B cell (primary cell): ENCODE data around the gene BCOR. TPM values are rescaled to one million over a fixed set of nuclear protein-coding genes. Genes with fewer than 3 reads are reported as not detected.

Experiments
- ATAC-seq: fragments of 200-7000 bp; cut with Tn5 transposase; one replicate; pipeline ENCODE4 v1.10.0; 2021; ENCODE audit warnings: low read depth, mild to moderate bottlenecking, moderate number of reproducible peaks, moderate library complexity
- CTCF ChIA-PET: fragments of 350-600 bp; sonication (Branson Sonifier 250); formaldehyde crosslinking; loops from one replicate; lab custom pipeline; 2021; ENCODE audit warnings: antibody characterized with exemption, inconsistent platforms; lab: Charles Lee
- POLR2A ChIA-PET: fragments of 350-600 bp; sonication (Branson Sonifier 250); formaldehyde crosslinking; loops from one replicate; lab custom pipeline; 2021; ENCODE audit warnings: antibody characterized with exemption; lab: Charles Lee
- DNase-seq: peaks from one replicate; pipeline ENCODE4 v3.0.0; 2013
- H2AFZ ChIP-seq: 2 replicates; pipeline ENCODE4 v1.6.1; 2012; ENCODE audit warnings: mild to moderate bottlenecking, low read depth, low read length; ENCODE audit not compliant: insufficient read depth, poor library complexity, severe bottlenecking
- H3K27ac ChIP-seq, 2 donors: 1 replicate in 1 of 2; 2 replicates in 1 of 2; pipeline ENCODE4 v1.5.1; 2012 to 2013; ENCODE audit warnings: low read length in 2 of 2, mild to moderate bottlenecking in 2 of 2, moderate library complexity in 1 of 2
- H3K27me3 ChIP-seq, 4 experiments: fragments of 200-600 bp in 1 of 4; sonication (generic) in 1 of 4; replicated peaks in 1 of 4; 1 replicate in 2 of 4; 2 replicates in 2 of 4; pipeline versions ENCODE4 v1.6.1 to v1.7.0; 2013 to 2016; ENCODE audit warnings: low read length in 3 of 4, mild to moderate bottlenecking in 2 of 4, mixed read lengths in 1 of 4, moderate library complexity in 1 of 4; ENCODE audit not compliant: insufficient read depth in 4 of 4, control insufficient read depth in 3 of 4; ENCODE audit errors: control extremely low read depth in 1 of 4
- H3K36me3 ChIP-seq, 2 experiments: replicated peaks in 1 of 2; 1 replicate in 1 of 2; 2 replicates in 1 of 2; pipeline versions ENCODE4 v1.6.1 to v1.7.1; 2013; ENCODE audit warnings: low read length in 1 of 2; ENCODE audit not compliant: insufficient read depth in 2 of 2, control insufficient read depth in 1 of 2; ENCODE audit errors: control extremely low read depth in 1 of 2, extremely low read depth in 1 of 2
- H3K4me1 ChIP-seq, 2 donors: fragments of 200-600 bp in 1 of 2; sonication (generic) in 1 of 2; 1 replicate in 1 of 2; 2 replicates in 1 of 2; pipeline versions ENCODE4 v1.5.1 to v1.6.1; 2013 to 2017; ENCODE audit warnings: low read length in 2 of 2; ENCODE audit not compliant: control insufficient read depth in 2 of 2, insufficient read depth in 2 of 2
- H3K4me2 ChIP-seq: replicated peaks from 2 replicates; pipeline ENCODE3; 2012; ENCODE audit warnings: mild to moderate bottlenecking, low read depth, low read length; ENCODE audit not compliant: poor library complexity, severe bottlenecking
- H3K4me3 ChIP-seq, 5 experiments: fragments of 200-600 bp in 1 of 5; sonication (generic) in 1 of 5; 1 replicate in 3 of 5; 2 replicates in 2 of 5; pipeline versions ENCODE4 v1.5.1 to v1.7.0; 2011 to 2016; ENCODE audit warnings: low read length in 4 of 5, mild to moderate bottlenecking in 4 of 5, low read depth in 2 of 5, control low read depth in 1 of 5, moderate library complexity in 1 of 5; ENCODE audit not compliant: insufficient read depth in 1 of 5; ENCODE audit errors: control extremely low read depth in 1 of 5, extremely low read depth in 1 of 5
- H3K79me2 ChIP-seq: fragments of 200-600 bp; sonication (generic); one replicate; pipeline ENCODE4 v1.6.0; 2016; ENCODE audit warnings: low read length; ENCODE audit not compliant: control insufficient read depth, insufficient read depth
- H3K9ac ChIP-seq: fragments of 200-600 bp; sonication (generic); 2 replicates; pipeline ENCODE4 v1.6.1; 2017; ENCODE audit warnings: mild to moderate bottlenecking, low read length, moderate library complexity
- H3K9me3 ChIP-seq, 3 donors: one replicate each; pipeline versions ENCODE4 v1.6.1 to v1.7.1; 2013; ENCODE audit warnings: low read length in 2 of 3; ENCODE audit not compliant: control insufficient read depth in 2 of 3, insufficient read depth in 1 of 3; ENCODE audit errors: control extremely low read depth in 1 of 3
- H4K20me1 ChIP-seq: 2 replicates; pipeline ENCODE4 v1.6.0; 2012; ENCODE audit warnings: mild to moderate bottlenecking, low read length; ENCODE audit not compliant: insufficient read depth, control insufficient read depth, poor library complexity, severe bottlenecking
- H3K27ac Mint-ChIP-seq: one replicate; pipeline ENCODE4 v1.8.0; 2021; ENCODE audit warnings: mixed read lengths
- H3K27me3 Mint-ChIP-seq: one replicate; pipeline ENCODE4 v1.8.0; 2021; ENCODE audit warnings: mixed read lengths
- H3K4me1 Mint-ChIP-seq: one replicate; pipeline ENCODE4 v1.8.0; 2021; ENCODE audit warnings: mixed read lengths
- H3K4me3 Mint-ChIP-seq: one replicate; pipeline ENCODE4 v1.8.0; 2021; ENCODE audit warnings: mixed read lengths
- H3K9me3 Mint-ChIP-seq: one replicate; pipeline ENCODE4 v1.8.0; 2022; ENCODE audit warnings: mixed read lengths; ENCODE audit not compliant: insufficient read depth
- EZH2 ChIP-seq: IDR thresholded peaks from 2 replicates; pipeline ENCODE4 v1.6.1; 2012; ENCODE audit warnings: borderline replicate concordance, low read depth, mild to moderate bottlenecking, moderate library complexity, low read length; ENCODE audit not compliant: insufficient read depth, poor library complexity, severe bottlenecking
- WGBS: methylation state at CpG from one replicate; pipeline ENCODE4 v1.1.5; 2013; ENCODE audit warnings: missing lambda C conversion rate; ENCODE audit not compliant: insufficient coverage; 5-methylcytosine and 5-hydroxymethylcytosine counted together
- intact Hi-C: fragments of 100-400 bp; cut with micrococcal nuclease; formaldehyde crosslinking; loops from one replicate; pipeline ENCODE4 v1.10.0; 2022
- polyA plus RNA-seq: library from polyadenylated mRNA; depleted of rRNA; stranded (reverse); fragments of >200 nt; gene quantifications from 2 replicates; pipeline ENCODE4 v1.2.3, GENCODE V29; 2012
- total RNA-seq, 2 donors: library from RNA; stranded (reverse); fragments of 120-200 nt in 1 of 2; gene quantifications; 1 replicate in 1 of 2; 2 replicates in 1 of 2; pipeline versions ENCODE4 v1.2.3 to v1.2.4, GENCODE V29; 2013 to 2022
- TF ChIP-seq, protein P1 (sequence below): fragments of 200-600 bp; IDR thresholded peaks from one replicate; pipeline ENCODE4 v1.8.0; 2022; ENCODE audit warnings: antibody characterized with exemption, mild to moderate bottlenecking

Gene BCOR
- total and polyA plus RNA-seq, 2 donors (not counting 1 experiment from before 2014, with no cell fraction given) = 19.0 to 65.3 TPM

DNA sequence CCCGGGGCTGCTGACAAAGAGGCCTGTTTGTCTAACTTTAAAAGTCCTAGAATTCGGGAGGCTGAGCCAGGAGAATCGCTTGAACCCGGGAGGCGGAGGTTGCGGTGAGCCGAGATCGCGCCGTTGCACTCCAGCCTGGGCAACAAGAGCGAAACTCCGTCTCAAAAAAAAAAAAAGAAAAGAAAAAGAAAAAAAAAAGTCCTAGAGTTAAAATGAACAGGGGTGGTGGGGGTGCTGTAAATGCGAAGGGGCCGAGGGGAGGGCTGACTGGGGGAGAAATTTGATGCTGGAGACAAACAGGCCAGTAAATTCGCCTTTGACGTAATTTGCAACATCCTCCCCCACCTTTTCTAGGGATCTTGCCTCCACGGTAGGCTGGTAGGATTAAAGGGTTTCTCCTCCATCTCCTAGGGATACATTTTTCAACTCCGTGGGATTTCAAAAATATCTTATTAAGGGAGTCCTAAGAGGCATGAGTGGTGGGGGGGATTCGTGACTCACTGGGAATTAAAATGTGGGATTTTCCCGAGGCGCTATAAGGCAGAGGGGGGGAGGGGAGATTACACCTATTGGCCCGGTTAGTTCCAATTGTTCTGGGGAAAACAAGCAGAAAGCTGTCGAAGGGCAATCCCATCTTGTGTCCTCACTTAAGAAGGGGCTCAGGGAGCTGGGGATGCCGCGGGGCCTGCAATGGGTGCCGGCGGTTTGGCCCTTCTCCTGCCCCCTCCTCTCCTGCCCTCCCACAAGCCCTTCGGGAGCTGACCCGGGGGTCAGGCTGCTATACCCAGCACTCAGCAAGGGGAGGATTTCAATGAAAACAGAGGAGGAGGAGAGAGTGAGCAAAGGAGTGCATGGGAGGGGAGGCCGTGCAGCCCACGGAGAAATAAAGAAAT lies 3.0 kb upstream of the BCOR start:
- intact Hi-C loops = no loop called here
- CTCF ChIA-PET = interaction anchor here (4.9 kb wide), 1 partner anchor 69 kb away, joined by 50 read pairs; no protein-coding TSS in a partner anchor
- no peaks in the 10 kb centered on the region for H3K27me3 ChIP-seq
- Mint-ChIP-seq H3K4me1 (peaks cover 15% of the 10 kb centered on the region), H3K4me3 (no peak overlapping the region), H3K9me3 (no peaks in the 10 kb centered on the region), H3K27me3 (no peaks in the 10 kb centered on the region), H3K27ac (peak overlapping the region; percentile 26)
- H3K36me3 ChIP-seq = no peaks in the 10 kb centered on the region
- ATAC-seq (no peak), DNase-seq (no peak)
- peaks cover 25 to 28% of the 10 kb centered on the region in 2 donors for H3K4me1 ChIP-seq
- H3K4me3 ChIP-seq = no peak overlapping the region
- peaks cover 7% of the 10 kb centered on the region for H3K79me2 ChIP-seq
- 71% methylated on average over 10 of the region's 31 CpGs for WGBS
- no peak overlapping the region for H2AFZ ChIP-seq
- H4K20me1 ChIP-seq = peaks cover 3% of the 10 kb centered on the region
- POLR2A ChIA-PET = interaction anchor here (0.7 to 4.1 kb wide), 4 partner anchors 52 to 306 kb away, joined by 3 to 46 read pairs (median 10); no protein-coding TSS in a partner anchor
- TF ChIP-seq, protein P1, sequence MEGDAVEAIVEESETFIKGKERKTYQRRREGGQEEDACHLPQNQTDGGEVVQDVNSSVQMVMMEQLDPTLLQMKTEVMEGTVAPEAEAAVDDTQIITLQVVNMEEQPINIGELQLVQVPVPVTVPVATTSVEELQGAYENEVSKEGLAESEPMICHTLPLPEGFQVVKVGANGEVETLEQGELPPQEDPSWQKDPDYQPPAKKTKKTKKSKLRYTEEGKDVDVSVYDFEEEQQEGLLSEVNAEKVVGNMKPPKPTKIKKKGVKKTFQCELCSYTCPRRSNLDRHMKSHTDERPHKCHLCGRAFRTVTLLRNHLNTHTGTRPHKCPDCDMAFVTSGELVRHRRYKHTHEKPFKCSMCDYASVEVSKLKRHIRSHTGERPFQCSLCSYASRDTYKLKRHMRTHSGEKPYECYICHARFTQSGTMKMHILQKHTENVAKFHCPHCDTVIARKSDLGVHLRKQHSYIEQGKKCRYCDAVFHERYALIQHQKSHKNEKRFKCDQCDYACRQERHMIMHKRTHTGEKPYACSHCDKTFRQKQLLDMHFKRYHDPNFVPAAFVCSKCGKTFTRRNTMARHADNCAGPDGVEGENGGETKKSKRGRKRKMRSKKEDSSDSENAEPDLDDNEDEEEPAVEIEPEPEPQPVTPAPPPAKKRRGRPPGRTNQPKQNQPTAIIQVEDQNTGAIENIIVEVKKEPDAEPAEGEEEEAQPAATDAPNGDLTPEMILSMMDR = no peak
- no peak for TF ChIP-seq EZH2
- peak overlapping the region in 1 of 2 donors; percentile 64 for H3K27ac ChIP-seq
- no peak overlapping the region for H3K9ac ChIP-seq
- H3K9me3 ChIP-seq = no peaks in the 10 kb centered on the region
- peak overlapping the region; percentile 93 for H3K4me2 ChIP-seq

DNA sequence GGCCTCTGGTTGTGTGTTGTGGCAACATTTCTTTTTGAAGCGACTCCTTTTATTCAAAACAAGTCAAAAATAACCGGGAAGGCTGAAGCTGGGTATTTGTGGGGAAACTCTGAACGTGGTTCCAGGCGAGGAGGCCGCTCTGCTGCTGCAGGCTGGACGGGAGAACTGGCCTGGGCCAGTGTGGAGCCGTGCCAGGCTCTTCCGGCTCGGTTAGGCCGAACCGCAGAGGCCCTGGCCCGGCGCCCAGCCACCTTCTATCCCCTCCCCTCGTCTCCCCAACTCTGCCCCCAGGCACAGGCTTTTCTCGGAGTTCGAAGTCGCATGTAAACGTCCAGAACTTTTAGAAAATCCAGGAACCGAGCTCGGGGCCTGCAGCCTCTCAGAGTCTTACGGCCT lies 2.4 kb upstream of the BCOR start:
- ATAC-seq (no peak), DNase-seq (no peak)
- H3K79me2 ChIP-seq = peaks cover 14% of the 10 kb centered on the region
- Mint-ChIP-seq H3K27me3 (no peaks in the 10 kb centered on the region), H3K27ac (peak overlapping the region; percentile 95), H3K4me1 (peaks cover 18% of the 10 kb centered on the region), H3K9me3 (no peaks in the 10 kb centered on the region), H3K4me3 (peak overlapping the region; percentile 81)
- H2AFZ ChIP-seq = no peak overlapping the region
- ChIA-PET CTCF (interaction anchor here (4.9 kb wide), 1 partner anchor 70 kb away, joined by 50 read pairs; no protein-coding TSS in a partner anchor), POLR2A (interaction anchor here (3.6 to 5.9 kb wide), 4 partner anchors 53 to 87 kb away, joined by 18 to 102 read pairs (median 46); no protein-coding TSS in a partner anchor)
- peak overlapping the region in 1 of 5 experiments; percentile 42 for H3K4me3 ChIP-seq
- intact Hi-C loops = no loop called here
- H3K36me3 ChIP-seq = no peaks in the 10 kb centered on the region
- WGBS = 9% methylated on average over 9 of the region's 21 CpGs
- peaks cover 0 to under 1% (median 0%) of the 10 kb centered on the region in 4 experiments for H3K27me3 ChIP-seq
- H3K4me1 ChIP-seq = peaks cover 25 to 28% of the 10 kb centered on the region in 2 donors
- peak overlapping the region; percentile 93 for H3K4me2 ChIP-seq
- H4K20me1 ChIP-seq = peaks cover 6% of the 10 kb centered on the region
- H3K9ac ChIP-seq = no peak overlapping the region
- peak overlapping the region; percentile 35 to 64 for H3K27ac ChIP-seq
- no peaks in the 10 kb centered on the region for H3K9me3 ChIP-seq
- TF ChIP-seq EZH2 = no peak
- TF ChIP-seq, protein P1 = no peak
